K562 treated with DMSO at 1 percent for 4 hours (cell line): ENCODE data around the gene MSL1. TPM values are rescaled to one million over a fixed set of nuclear protein-coding genes. Genes with fewer than 3 reads are reported as not detected.

Source experiments
- total RNA-seq: library from RNA; unstranded; fragments of 300-600 nt; gene quantifications from 2 replicates; pipeline ENCODE4 v1.2.3, GENCODE V29; 2022; ENCODE audit not compliant: insufficient read depth

Gene MSL1, protein sequence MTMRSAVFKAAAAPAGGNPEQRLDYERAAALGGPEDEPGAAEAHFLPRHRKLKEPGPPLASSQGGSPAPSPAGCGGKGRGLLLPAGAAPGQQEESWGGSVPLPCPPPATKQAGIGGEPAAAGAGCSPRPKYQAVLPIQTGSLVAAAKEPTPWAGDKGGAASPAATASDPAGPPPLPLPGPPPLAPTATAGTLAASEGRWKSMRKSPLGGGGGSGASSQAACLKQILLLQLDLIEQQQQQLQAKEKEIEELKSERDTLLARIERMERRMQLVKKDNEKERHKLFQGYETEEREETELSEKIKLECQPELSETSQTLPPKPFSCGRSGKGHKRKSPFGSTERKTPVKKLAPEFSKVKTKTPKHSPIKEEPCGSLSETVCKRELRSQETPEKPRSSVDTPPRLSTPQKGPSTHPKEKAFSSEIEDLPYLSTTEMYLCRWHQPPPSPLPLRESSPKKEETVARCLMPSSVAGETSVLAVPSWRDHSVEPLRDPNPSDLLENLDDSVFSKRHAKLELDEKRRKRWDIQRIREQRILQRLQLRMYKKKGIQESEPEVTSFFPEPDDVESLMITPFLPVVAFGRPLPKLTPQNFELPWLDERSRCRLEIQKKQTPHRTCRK
- 20.2 and 36.0 TPM in 2 replicates for total RNA-seq

GRCh38 chr17:40121181-40122135 lies at the start of gene MSL1:
Gene MSL1, plus strand, starts transcription at chr17:40121971. Its CDS starts 642 bp downstream, at chr17:40122613.

GRCh38 chr17:40100419-40100668 lies 21.4 kb upstream of the MSL1 start, which contains the start of gene NR1D1:
Gene NR1D1, minus strand, starts transcription at chr17:40100589. Its CDS starts 495 bp downstream, at chr17:40100094.

DNA sequence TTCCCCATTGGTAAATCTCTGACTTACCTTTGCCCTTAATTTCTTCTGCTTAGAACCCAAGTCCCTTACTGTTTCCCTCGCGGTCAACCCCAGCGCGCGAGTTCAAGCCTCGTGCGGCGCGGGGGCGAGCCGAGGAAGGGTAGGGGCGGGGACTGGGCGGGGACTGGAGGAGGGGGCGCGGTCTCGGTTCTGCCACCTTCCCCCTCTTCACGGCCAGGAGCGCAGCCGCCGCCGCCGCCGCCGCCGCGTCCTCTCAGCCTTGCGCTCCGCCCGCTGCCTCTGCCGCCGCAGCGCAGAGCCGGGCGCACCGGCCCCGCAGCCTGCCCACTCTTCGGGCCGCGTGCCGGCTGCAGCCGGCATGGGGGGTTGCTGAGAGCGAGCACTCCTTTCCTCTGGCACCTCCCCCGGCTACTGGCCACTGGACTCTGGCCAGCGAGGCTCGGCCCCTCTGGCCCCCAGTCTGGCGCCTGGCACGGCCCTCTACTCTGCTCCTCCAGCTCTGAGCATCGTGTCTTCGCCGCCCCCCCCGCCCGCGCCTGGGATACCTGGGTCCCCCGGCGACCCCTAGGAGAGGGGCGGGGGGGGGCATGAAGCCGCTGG lies 55.6 kb downstream of the MSL1 start, which contains the start of gene RAPGEFL1:
RAPGEFL1 (plus strand) TSS at position 196 of the 600 bp plus-strand sequence; CDS start at position 588, 392 bp downstream.

Other genes with a start within 250 kb of the MSL1 start
- gene GSDMB, start 203.3 kb upstream of the MSL1 start, total RNA-seq: 5.5 and 7.0 TPM in 2 replicates
- 19.0 and 22.0 TPM in 2 replicates for gene ORMDL3, start 194.4 kb upstream of the MSL1 start, total RNA-seq
- gene LRRC3C, start 194.2 kb upstream of the MSL1 start, total RNA-seq: not detected in 2 replicates
- gene GSDMA, start 159.0 kb upstream of the MSL1 start, total RNA-seq: not detected in 2 replicates
- 214 and 226 TPM in 2 replicates for gene PSMD3, start 141.2 kb upstream of the MSL1 start, total RNA-seq
- not detected in 2 replicates for gene CSF3, start 106.5 kb upstream of the MSL1 start, total RNA-seq
- 82.2 and 90.7 TPM in 2 replicates for gene MED24, start 67.6 kb upstream of the MSL1 start, total RNA-seq
- 16.1 and 20.2 TPM in 2 replicates for gene THRA, start 59.0 kb upstream of the MSL1 start, total RNA-seq
- 4.1 and 4.9 TPM in 2 replicates for gene NR1D1, start 21.4 kb upstream of the MSL1 start, total RNA-seq
- 35.4 and 39.8 TPM in 2 replicates for gene CASC3, start 18.6 kb downstream of the MSL1 start, total RNA-seq
- 1.7 and 2.8 TPM in 2 replicates for gene RAPGEFL1, start 55.5 kb downstream of the MSL1 start, total RNA-seq
- 10.8 and 14.4 TPM in 2 replicates for gene WIPF2, start 97.3 kb downstream of the MSL1 start, total RNA-seq
- 66.1 and 66.2 TPM in 2 replicates for gene CDC6, start 165.9 kb downstream of the MSL1 start, total RNA-seq
- 17.8 and 17.9 TPM in 2 replicates for gene RARA, start 187.2 kb downstream of the MSL1 start, total RNA-seq
- gene GJD3, start 242.8 kb downstream of the MSL1 start, total RNA-seq: 10.8 and 14.0 TPM in 2 replicates